HepG2 (cell line): Measurements from ENCODE around the gene FAM120B. TPM values are rescaled to one million over a fixed set of nuclear protein-coding genes. Genes with fewer than 3 reads are reported as not detected.

Experiments
- ATAC-seq: fragments of 200-7000 bp; cut with Tn5 transposase; 3 replicates; pipeline ENCODE4 v1.9.1; 2020; ENCODE audit warnings: mild to moderate bottlenecking, moderate library complexity
- BruUV-seq: library from RNA; stranded (reverse); fragments of 400-500 nt; replicated peaks from 2 replicates; lab custom pipeline; 2021; lab: Mats Ljungman, UMichigan
- CTCF ChIA-PET: fragments of 300-600 bp; formaldehyde crosslinking; extraction: SDS; loops from one replicate; lab custom pipeline; 2021; ENCODE audit warnings: low total read pairs, inconsistent platforms, low intra/inter-chr PET ratio; lab: Yijun Ruan, JAX
- POLR2A ChIA-PET: fragments of 350-600 bp; sonication (Branson Sonifier 250); formaldehyde crosslinking; loops from one replicate; lab custom pipeline; 2020; ENCODE audit warnings: antibody characterized with exemption, inconsistent platforms; lab: Yijun Ruan, JAX
- DNase-seq: peaks from one replicate; pipeline ENCODE4 v3.0.0-alpha.2; 2015; ENCODE audit warnings: low spot score
- FAIRE-seq: peaks from 3 replicates; lab custom pipeline; 2011; peaks lifted over from hg19 to GRCh38; lab: Jason Lieb, UNC
- H2AFZ ChIP-seq: one replicate; pipeline ENCODE4 v1.6.1; 2011; ENCODE audit warnings: low read length, inconsistent platforms
- H3K27ac ChIP-seq: fragments of 300-600 bp; 3 replicates; pipeline ENCODE4 v1.8.0; 2011; ENCODE audit warnings: mixed run types, mild to moderate bottlenecking, mixed read lengths, low read length, inconsistent platforms; ENCODE audit not compliant: insufficient read depth; ENCODE audit errors: extremely low read length
- H3K27me3 ChIP-seq, 2 experiments: fragments of 200-600 bp in 1 of 2; 2 replicates in 1 of 2; 3 replicates in 1 of 2; pipeline versions ENCODE4 v1.6.0 to v1.8.0; 2011; ENCODE audit warnings: low read length in 2 of 2, mild to moderate bottlenecking in 2 of 2, moderate library complexity in 2 of 2, inconsistent platforms in 1 of 2; ENCODE audit not compliant: insufficient read depth in 2 of 2, control insufficient read depth in 1 of 2
- H3K36me3 ChIP-seq, 2 experiments: fragments of 200-600 bp in 1 of 2; replicated peaks in 1 of 2; 2 replicates in 1 of 2; 3 replicates in 1 of 2; pipeline versions ENCODE4 v1.5.1 to v1.8.0; 2011; ENCODE audit warnings: low read length in 2 of 2, inconsistent platforms in 1 of 2; ENCODE audit not compliant: insufficient read depth in 2 of 2, control insufficient read depth in 1 of 2
- H3K4me1 ChIP-seq: 2 replicates; pipeline ENCODE4 v1.5.1; 2012; ENCODE audit warnings: low read length, inconsistent platforms; ENCODE audit not compliant: insufficient read depth
- H3K4me2 ChIP-seq: 2 replicates; pipeline ENCODE4 v1.6.0; 2011; ENCODE audit warnings: low read depth, low read length, inconsistent platforms
- H3K4me3 ChIP-seq, 3 experiments: fragments of 200-600 bp in 1 of 3; sonication (generic), shearing (Covaris generic) in 1 of 3; replicated peaks in 1 of 3; 2 replicates each; pipeline ENCODE4 v1.5.1; 2011 to 2016; ENCODE audit warnings: low read length in 3 of 3, inconsistent platforms in 2 of 3, low read depth in 2 of 3, mild to moderate bottlenecking in 2 of 3, control low read depth in 1 of 3, mixed read lengths in 1 of 3; ENCODE audit not compliant: insufficient read depth in 1 of 3
- H3K79me2 ChIP-seq: one replicate; pipeline ENCODE4 v1.6.1; 2011; ENCODE audit warnings: low read length, inconsistent platforms; ENCODE audit not compliant: insufficient read depth
- H3K9ac ChIP-seq: 2 replicates; pipeline ENCODE4 v1.6.0; 2011; ENCODE audit warnings: mild to moderate bottlenecking, low read depth, low read length, inconsistent platforms; ENCODE audit not compliant: insufficient read depth
- H3K9me3 ChIP-seq: 2 replicates; pipeline ENCODE4 v1.5.1; 2012; ENCODE audit warnings: mild to moderate bottlenecking, low read length
- H4K20me1 ChIP-seq: 2 replicates; pipeline ENCODE4 v1.6.0; 2011; ENCODE audit warnings: inconsistent platforms, mild to moderate bottlenecking, low read length, moderate library complexity; ENCODE audit not compliant: insufficient read depth
- BHLHE40 ChIP-seq: IDR thresholded peaks from 2 replicates; pipeline ENCODE4 v1.6.1; 2011; ENCODE audit warnings: low read length, improper control_type of control experiment
- FIP1L1 ChIP-seq: fragments of 200-400 bp; formaldehyde crosslinking; IDR thresholded peaks from 2 replicates; pipeline ENCODE4 v1.6.1; 2018; ENCODE audit warnings: low read depth, mild to moderate bottlenecking, low read length, moderate library complexity, borderline replicate concordance; ENCODE audit not compliant: insufficient read depth
- GABPA ChIP-seq, 2 experiments: IDR thresholded peaks; 2 replicates each; pipeline ENCODE4 v1.6.1; 2011 to 2016; ENCODE audit warnings: low read depth in 2 of 2, low read length in 1 of 2, missing biosample characterization in 1 of 2, missing genetic modification characterization in 1 of 2
- HES4 ChIP-seq: sonication (generic); formaldehyde crosslinking; IDR thresholded peaks from 2 replicates; pipeline ENCODE4 v1.9.0; 2021; ENCODE audit warnings: mild to moderate bottlenecking, missing genetic modification reagents, borderline replicate concordance
- HOXA3 ChIP-seq: sonication (generic); formaldehyde crosslinking; IDR thresholded peaks from 2 replicates; pipeline ENCODE4 v1.5.0; 2020; ENCODE audit warnings: missing genetic modification reagents
- KDM2A ChIP-seq: sonication (generic); formaldehyde crosslinking; IDR thresholded peaks from 2 replicates; pipeline ENCODE4 v1.4.0; 2020; ENCODE audit warnings: low read depth, missing genetic modification reagents, borderline replicate concordance
- KDM5B ChIP-seq: sonication (generic); formaldehyde crosslinking; IDR thresholded peaks from 2 replicates; pipeline ENCODE4 v1.4.0; 2020; ENCODE audit warnings: missing genetic modification reagents, mild to moderate bottlenecking, borderline replicate concordance
- MAX ChIP-seq: IDR thresholded peaks from 2 replicates; pipeline ENCODE4 v1.6.1; 2012; ENCODE audit warnings: inconsistent platforms
- NFYB ChIP-seq: sonication (generic); formaldehyde crosslinking; IDR thresholded peaks from 2 replicates; pipeline ENCODE4 v1.4.0; 2020; ENCODE audit warnings: missing genetic modification reagents
- SNRNP70 ChIP-seq: fragments of 200-400 bp; formaldehyde crosslinking; IDR thresholded peaks from 2 replicates; pipeline ENCODE4 v1.6.1; 2017; ENCODE audit warnings: mild to moderate bottlenecking, low read depth, low read length, moderate library complexity
- ZNF263 ChIP-seq: sonication (generic); formaldehyde crosslinking; IDR thresholded peaks from 2 replicates; pipeline ENCODE4 v1.4.0; 2020; ENCODE audit warnings: missing genetic modification reagents
- ZNF598 ChIP-seq: sonication (generic); formaldehyde crosslinking; IDR thresholded peaks from 2 replicates; pipeline ENCODE4 v1.5.1; 2020; ENCODE audit warnings: mild to moderate bottlenecking, missing genetic modification reagents, borderline replicate concordance
- ZNF687 ChIP-seq: sonication (generic); formaldehyde crosslinking; IDR thresholded peaks from 2 replicates; pipeline ENCODE4 v1.5.1; 2020; ENCODE audit warnings: mild to moderate bottlenecking, missing genetic modification reagents, moderate library complexity
- ZNF891 ChIP-seq: sonication (generic); formaldehyde crosslinking; IDR thresholded peaks from 2 replicates; pipeline ENCODE4 v1.5.0; 2020; ENCODE audit warnings: mild to moderate bottlenecking, missing genetic modification reagents
- WGBS: methylation state at CpG from one replicate; pipeline ENCODE4 v1.1.6; 2017; ENCODE audit warnings: low lambda C conversion rate; 5-methylcytosine and 5-hydroxymethylcytosine counted together
- in situ Hi-C: cut with HindIII; loops from 2 replicates; pipeline ENCODE4 v1.10.0; 2017; ENCODE audit warnings: low pct_unique_long_range_greater_than_20kb; ENCODE audit not compliant: extremely low pct_ligation_motif_present
- intact Hi-C: fragments of 100-400 bp; cut with micrococcal nuclease; formaldehyde crosslinking; loops from one replicate; pipeline ENCODE4 v1.10.0; 2022; ENCODE audit not compliant: unreplicated experiment
- polyA plus RNA-seq, 8 experiments: library from polyadenylated mRNA; depleted of rRNA in 3 of 8; stranded (reverse) in 7 of 8; unstranded in 1 of 8; fragments of >200 nt; fragmentation: Illumina TruSeq in 4 of 8; extraction: Trizol in 4 of 8; gene quantifications; 2 replicates each; pipeline versions ENCODE4 v1.2.1 to v1.2.3, GENCODE V29; 2011 to 2016; ENCODE audit warnings: low read depth in 4 of 8, missing spikeins in 1 of 8, mixed read lengths in 1 of 8; ENCODE audit not compliant: insufficient read depth in 1 of 8
- total RNA-seq, 5 experiments: library from RNA; depleted of rRNA; stranded (reverse); fragments of >200 nt; fragmentation: Illumina TruSeq; extraction: Trizol; gene quantifications; 2 replicates each; pipeline ENCODE4 v1.2.3, GENCODE V29; 2016; ENCODE audit warnings: low read depth in 1 of 5
- TF ChIP-seq, protein P1 (sequence below): IDR thresholded peaks from 2 replicates; pipeline ENCODE4 v1.6.1; 2016; ENCODE audit warnings: missing compliant biosample characterization, missing genetic modification reagents, borderline replicate concordance
- TF ChIP-seq, protein P2 (sequence below): sonication (generic); formaldehyde crosslinking; IDR thresholded peaks from 2 replicates; pipeline ENCODE4 v1.5.0; 2020; ENCODE audit warnings: missing genetic modification reagents, mild to moderate bottlenecking, borderline replicate concordance

FAM120B gene
- total and polyA plus RNA-seq, 2 of the 13 experiments (the other 11 are each of a cell fraction or from before 2014, with no cell fraction given), result 9.2 to 10.7 TPM

DNA sequence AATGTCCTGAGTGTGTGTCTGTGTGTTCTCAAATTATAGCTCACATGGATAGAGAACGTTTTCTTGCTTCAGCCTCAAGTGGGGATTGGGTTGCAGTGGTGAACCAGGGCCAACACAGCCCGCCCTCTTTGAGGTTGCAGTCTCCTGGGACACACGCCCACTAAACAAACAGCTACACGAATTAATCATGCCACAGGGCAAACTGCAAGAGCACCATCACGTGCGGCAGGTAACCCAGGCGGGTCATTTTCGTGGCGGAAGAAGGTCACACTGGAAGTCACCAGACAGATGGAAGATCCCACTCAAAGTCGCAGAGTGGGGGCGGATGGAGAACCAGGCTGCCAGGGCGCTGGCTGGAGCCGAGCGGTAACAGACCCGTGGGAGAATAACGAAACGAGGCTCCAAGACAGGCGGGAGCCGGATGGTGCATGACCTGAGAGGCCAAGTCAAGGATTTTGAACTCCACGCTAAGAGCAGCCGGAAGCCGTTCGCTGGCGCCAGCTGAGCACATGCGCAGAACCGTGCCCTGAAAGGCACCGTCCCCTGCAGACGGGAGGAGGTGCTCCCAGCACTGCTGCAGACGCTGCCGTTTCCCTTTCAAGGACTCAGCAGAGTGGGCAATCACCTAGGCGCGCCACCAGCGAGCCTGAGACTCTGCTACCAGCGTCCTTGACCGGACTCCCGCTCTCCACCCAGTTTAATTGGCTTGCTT is 26.4 kb upstream of the FAM120B start:
- FAIRE-seq (no peak), ATAC-seq (peak; percentile 61), DNase-seq (no peak)
- 35% methylated on average over 25 of the region's 36 CpGs for WGBS
- in situ Hi-C loops, result no loop called here
- H3K27me3 ChIP-seq, result peaks cover 14 to 81% of the 10 kb centered on the region in 2 experiments
- POLR2A ChIA-PET, result no interaction called here
- BruUV-seq, result no TSS peak
- H3K4me3 ChIP-seq, result peak overlapping the region in 1 of 3 experiments; percentile 18; a peak in 1 of 6 replicates
- H3K79me2 ChIP-seq, result no peaks in the 10 kb centered on the region
- no peaks in the 10 kb centered on the region for H4K20me1 ChIP-seq
- no peaks in the 10 kb centered on the region for H3K36me3 ChIP-seq
- intact Hi-C loops, result no loop called here
- no peak overlapping the region for H3K9ac ChIP-seq
- no peak overlapping the region for H2AFZ ChIP-seq
- peak overlapping the region; percentile 25 for H3K4me2 ChIP-seq
- peaks cover 8% of the 10 kb centered on the region; the same call in 1 of the 2 replicates for H3K4me1 ChIP-seq
- CTCF ChIA-PET, result no interaction called here
- no peaks in the 10 kb centered on the region for H3K9me3 ChIP-seq
- no peak overlapping the region for H3K27ac ChIP-seq
- TF ChIP-seq HOXA3 (CRISPR knock-in tag) (peak; percentile 29; the same call in 1 of the 2 replicates), SNRNP70 (no peak), KDM5B (no peak), FIP1L1 (no peak), KDM2A (CRISPR knock-in tag) (0 out of 2 replicates have a peak, but pooled peaks have one; percentile 9), ZNF891 (CRISPR knock-in tag) (0 out of 2 replicates have a peak, but pooled peaks have one; percentile 48), NFYB (CRISPR knock-in tag) (no peak), ZNF687 (peak; percentile 67), MAX (peak; percentile 32; the same call in 1 of the 2 replicates), ZNF263 (CRISPR knock-in tag) (peak; percentile 81), BHLHE40 (peak; percentile 70), HES4 (CRISPR knock-in tag) (0 out of 2 replicates have a peak, but pooled peaks have one; percentile 51), ZNF598 (0 out of 2 replicates have a peak, but pooled peaks have one; percentile 26), GABPA (IDR thresholded peaks at IDR 0.05; ENCODE audit: low read depth, low read length) (no peak), GABPA (CRISPR knock-in tag; IDR thresholded peaks at IDR 0.05; ENCODE audit: low read depth) (peak; percentile 28; the same call in 1 of the 2 replicates)
- TF ChIP-seq, protein P1, sequence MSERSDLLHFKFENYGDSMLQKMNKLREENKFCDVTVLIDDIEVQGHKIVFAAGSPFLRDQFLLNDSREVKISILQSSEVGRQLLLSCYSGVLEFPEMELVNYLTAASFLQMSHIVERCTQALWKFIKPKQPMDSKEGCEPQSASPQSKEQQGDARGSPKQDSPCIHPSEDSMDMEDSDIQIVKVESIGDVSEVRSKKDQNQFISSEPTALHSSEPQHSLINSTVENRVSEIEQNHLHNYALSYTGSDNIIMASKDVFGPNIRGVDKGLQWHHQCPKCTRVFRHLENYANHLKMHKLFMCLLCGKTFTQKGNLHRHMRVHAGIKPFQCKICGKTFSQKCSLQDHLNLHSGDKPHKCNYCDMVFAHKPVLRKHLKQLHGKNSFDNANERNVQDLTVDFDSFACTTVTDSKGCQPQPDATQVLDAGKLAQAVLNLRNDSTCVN (CRISPR knock-in tag), result no peak
- TF ChIP-seq, protein P2, sequence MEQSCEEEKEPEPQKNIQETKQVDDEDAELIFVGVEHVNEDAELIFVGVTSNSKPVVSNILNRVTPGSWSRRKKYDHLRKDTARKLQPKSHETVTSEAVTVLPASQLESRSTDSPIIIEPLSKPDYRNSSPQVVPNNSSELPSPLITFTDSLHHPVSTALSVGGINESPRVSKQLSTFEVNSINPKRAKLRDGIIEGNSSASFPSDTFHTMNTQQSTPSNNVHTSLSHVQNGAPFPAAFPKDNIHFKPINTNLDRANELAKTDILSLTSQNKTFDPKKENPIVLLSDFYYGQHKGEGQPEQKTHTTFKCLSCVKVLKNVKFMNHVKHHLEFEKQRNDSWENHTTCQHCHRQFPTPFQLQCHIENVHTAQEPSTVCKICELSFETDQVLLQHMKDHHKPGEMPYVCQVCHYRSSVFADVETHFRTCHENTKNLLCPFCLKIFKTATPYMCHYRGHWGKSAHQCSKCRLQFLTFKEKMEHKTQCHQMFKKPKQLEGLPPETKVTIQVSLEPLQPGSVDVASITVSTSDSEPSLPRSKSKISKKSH, result peak; percentile 14; the same call in 1 of the 2 replicates
